HG03571 (cell line): Measurements from ENCODE around the gene CD44.
"Not testable (repeated sequence)": the region's sequence is repeated elsewhere in the genome, so short reads cannot be mapped to it uniquely, and the experiment has no call there.

Experiments used
- ATAC-seq: cut with Tn5 transposase; IDR thresholded peaks from one replicate; pipeline ENCODE4 v1.9.1; 2021; ENCODE audit not compliant: unreplicated experiment

CD44 gene

DNA sequence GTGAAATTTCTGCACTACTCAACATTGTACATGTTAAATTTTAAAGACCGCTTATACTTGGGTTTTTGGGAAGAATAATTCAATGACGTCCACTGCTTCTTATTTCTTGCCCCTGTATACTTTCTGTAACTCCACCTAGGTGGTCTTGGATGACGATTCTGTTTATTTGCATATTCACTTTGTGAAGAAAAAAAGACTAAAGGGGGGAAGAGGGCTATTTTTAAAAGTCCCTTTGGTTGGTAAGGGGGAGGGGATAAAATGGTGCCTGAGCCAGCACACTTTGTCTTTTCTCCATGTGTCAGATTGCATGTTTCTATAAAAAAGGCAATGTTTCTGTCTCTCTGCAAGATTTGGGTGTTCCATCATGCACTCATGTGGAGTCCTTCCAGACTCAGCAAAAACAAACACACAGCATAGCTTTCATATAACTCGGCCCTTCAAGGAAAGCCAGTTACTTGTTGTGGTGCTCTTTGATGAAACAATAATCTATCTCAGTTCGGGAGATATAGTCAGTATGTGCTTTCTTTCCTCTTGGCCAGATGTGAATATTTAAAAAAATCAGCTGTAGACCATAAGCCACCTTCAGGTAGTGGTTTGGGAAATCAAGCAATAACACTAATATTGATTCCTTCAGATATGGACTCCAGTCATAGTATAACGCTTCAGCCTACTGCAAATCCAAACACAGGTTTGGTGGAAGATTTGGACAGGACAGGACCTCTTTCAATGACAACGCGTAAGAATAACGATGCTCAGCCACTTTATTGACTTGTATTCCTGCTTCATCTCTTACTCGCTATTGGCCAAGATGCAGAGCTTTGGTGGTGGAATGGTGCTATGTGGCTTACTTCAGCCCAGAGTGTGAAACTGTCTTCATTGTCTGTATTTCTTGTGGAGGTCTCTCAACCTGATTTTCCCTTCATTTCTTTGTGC lies 68.8 kb downstream of the CD44 start:
- no peak for ATAC-seq

DNA sequence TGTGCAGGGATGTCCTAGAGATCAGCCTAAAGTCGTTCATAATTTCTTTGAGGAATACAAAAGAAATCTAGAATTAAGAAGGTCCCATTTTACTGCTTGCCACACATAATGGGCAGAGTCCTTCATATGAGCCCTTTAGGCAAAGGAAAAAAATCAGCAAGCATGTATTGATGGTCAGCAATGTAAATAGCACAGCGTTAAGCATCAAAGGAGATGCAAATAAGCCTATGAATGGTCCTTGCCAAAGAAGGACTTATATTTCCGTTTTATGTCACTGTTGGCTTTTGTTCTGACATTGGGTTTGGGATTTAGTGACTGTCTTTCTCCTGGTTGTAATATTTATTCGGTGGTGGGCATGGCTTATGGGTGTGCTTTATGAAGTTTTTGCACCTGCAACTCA lies 69.8 kb downstream of the CD44 start:
- ATAC-seq: no peak

GRCh38 chr11:35210876-35211546 lies 72.0 kb downstream of the CD44 start:
- no peak for ATAC-seq

DNA sequence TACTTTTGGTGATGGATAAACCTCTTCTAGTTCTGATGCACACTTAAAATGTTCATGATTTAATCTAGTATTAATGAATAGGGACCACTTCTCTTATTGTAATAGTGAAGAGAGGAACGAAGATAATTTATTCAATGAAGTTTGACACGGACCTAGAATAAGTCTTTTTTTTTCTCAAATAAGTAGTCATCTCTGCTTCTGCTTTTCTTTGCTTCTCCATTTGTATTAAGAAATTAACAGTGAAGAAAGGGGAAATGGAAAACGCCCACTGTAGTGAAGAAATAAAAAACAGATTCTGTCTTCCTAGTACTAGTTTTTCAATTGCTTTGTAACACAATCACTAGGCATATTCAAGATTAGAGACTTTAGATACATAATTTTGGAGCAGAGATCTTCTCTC lies 73.0 kb downstream of the CD44 start:
- no peak for ATAC-seq

DNA sequence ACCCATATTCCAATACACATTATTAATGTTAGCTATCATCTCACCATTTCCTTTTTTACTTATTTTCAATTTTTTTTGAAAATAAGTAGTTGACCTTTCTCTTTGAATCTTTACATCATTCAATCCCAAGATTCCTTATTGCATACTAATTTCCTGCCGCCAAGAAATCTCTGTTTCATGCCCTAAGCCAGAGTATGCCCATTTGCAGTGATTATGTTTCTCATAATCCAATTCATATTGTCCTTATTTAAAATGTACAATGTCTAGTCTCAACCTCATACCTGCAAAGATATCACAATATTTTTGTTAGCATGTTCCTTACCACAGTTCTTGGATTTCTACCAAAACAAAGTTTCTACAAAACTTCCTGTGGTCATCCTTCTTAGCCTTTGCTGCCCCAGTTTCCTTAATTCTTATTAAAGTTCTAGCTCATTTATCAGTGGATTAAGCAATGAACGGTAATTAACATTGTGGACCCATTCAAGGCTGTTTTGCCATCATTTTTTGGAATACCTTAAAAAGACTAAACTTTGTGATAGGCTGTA lies 75.3 kb downstream of the CD44 start:
- no peak for ATAC-seq

DNA sequence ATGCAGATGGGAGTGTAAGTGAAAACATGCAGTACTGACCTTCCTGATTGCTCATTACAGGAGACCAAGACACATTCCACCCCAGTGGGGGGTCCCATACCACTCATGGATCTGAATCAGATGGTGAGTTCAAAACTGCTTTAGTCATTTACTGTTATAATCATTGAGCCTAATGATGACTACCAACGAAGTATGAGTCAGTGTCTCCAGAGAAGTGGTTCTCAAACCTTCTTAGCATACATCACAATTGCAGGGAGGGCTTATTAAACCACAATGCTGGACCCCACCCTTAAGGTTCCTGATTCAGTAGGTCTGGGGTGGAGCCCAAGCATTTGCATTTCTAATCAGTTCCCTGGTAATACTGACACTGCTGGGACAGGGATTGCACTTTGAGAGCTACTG lies 75.8 kb downstream of the CD44 start:
- ATAC-seq: no peak

GRCh38 chr11:35215945-35216344 lies 77.0 kb downstream of the CD44 start:
- no peak for ATAC-seq

- ATAC-seq: no peak
Observed at GRCh38 chr11:35216962-35217678, 78.1 kb downstream of the CD44 start.

GRCh38 chr11:35218956-35219355 lies 80.0 kb downstream of the CD44 start:
- no peak for ATAC-seq

DNA sequence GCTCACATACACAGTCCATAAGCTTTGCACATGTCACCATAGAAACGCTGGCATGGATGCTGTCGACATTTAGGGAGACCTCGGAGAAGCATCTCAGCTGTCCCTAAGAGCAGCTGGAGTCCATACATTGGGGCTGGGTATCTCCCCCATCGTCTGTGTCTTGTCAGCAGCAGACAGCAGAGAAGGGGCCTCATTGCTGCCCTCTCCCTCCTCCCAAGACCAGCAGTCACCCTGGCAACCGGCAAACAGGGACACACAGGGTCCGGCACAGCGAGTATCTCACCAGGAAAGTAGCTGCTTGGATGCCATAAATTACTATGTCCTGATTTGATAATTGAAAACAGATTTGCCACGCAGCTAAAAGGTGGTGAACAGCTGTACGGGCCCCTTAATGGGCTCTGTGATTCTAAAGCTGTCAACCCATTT lies 84.4 kb downstream of the CD44 start:
- no peak for ATAC-seq

- ATAC-seq: no peak
Observed at GRCh38 chr11:35223991-35224390, 85.0 kb downstream of the CD44 start.

DNA sequence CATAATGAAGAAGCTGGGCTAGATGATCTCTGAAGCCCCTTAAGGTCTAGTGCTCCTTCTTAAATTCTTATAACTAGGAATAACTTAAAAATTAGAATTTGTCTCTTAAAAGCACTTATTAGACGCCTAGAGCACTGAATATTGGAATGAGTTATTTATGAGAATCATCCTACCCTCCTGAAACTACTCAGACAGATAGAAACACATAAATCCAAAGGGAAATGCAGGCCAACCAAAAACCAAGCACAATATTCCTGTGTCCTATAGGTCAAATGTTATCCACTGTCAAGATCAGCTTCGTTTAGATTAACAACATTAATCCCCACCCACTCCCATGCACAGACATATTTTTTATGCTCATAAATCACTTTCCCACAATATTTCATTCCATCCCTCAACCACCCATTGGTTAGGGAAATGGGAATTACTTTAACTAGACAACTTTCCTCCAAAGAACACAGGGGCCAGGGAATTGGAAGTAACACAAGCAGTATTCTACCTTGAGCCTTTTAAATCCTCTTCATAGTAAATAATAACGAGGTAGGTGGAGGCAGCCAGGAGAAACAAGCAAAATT lies 87.1 kb downstream of the CD44 start:
- ATAC-seq: no peak

DNA sequence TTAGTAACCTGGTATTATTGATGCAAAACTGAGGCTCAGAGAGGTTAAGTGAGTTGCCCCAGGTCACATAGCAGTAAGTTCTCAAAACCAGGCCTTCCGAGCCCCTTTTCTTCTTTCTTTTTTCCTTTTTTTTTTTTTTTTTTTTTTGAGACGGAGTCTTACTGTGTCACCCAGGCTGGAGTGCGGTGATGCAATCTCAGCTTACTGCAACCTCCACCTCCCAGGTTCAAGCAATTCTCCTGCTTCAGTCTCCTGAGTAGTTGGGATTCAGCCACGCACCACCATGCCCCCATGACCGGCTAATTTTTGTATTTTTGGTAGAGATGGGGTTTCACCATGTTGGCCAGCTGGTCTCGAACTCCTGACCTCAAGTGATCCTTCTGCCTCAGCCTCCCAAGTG lies 87.8 kb downstream of the CD44 start:
- ATAC-seq: not testable (repeated sequence)

DNA sequence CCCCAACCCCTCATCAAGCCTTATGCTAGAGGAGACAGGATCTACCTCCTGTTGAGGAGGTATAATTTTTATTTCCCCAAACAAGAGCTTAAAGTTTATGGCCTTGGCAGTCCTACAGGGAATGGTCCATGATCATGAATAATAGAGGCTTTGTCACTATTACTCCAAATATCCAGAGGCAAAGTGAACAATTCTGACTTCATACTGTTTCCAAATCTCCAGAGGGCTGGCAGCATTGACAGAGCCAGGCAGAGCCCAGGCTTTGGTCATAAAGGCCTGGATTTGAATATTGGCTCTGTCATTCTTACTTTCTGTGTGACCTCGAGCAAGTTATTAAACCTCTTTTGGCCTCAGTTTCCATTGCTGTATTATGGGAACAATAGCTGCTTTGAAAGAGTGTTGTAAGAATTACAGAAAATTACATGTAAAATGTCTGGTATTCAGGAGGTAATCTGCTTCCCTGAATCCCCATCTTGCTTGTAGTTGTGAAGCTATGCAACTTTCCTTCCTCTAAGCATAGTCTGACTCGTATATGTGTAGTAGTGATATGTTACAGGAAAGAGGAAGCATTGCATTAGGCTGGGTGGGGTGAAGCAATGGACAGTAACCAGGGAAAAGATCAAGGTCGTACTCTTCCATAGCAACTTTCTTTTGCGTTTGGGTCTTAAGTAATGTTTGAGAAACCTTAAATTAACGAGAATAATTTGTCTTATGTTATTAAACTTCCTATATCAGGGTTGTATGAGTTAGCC lies 88.8 kb downstream of the CD44 start:
- no peak for ATAC-seq

- no peak for ATAC-seq
Observed at GRCh38 chr11:35228328-35228725, 89.4 kb downstream of the CD44 start.

DNA sequence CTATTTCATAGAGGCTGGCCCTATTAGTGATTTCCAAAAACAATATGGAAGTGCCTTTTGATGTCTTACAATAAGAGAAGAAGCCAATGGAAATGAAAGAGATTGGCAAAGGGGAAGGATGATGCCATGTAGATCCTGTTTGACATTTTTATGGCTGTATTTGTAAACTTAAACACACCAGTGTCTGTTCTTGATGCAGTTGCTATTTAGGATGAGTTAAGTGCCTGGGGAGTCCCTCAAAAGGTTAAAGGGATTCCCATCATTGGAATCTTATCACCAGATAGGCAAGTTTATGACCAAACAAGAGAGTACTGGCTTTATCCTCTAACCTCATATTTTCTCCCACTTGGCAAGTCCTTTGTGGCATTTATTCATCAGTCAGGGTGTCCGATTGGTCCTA lies 91.4 kb downstream of the CD44 start:
- no peak for ATAC-seq

DNA sequence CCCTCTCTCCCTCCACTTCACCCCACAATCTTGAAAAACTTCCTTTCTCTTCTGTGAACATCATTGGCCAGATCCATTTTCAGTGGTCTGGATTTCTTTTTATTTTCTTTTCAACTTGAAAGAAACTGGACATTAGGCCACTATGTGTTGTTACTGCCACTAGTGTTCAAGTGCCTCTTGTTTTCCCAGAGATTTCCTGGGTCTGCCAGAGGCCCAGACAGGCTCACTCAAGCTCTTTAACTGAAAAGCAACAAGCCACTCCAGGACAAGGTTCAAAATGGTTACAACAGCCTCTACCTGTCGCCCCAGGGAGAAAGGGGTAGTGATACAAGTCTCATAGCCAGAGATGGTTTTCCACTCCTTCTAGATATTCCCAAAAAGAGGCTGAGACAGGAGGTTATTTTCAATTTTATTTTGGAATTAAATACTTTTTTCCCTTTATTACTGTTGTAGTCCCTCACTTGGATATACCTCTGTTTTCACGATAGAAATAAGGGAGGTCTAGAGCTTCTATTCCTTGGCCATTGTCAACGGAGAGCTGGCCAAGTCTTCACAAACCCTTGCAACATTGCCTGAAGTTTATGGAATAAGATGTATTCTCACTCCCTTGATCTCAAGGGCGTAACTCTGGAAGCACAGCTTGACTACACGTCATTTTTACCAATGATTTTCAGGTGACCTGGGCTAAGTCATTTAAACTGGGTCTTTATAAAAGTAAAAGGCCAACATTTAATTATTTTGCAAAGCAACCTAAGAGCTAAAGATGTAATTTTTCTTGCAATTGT lies 92.3 kb downstream of the CD44 start:
- no peak for ATAC-seq

DNA sequence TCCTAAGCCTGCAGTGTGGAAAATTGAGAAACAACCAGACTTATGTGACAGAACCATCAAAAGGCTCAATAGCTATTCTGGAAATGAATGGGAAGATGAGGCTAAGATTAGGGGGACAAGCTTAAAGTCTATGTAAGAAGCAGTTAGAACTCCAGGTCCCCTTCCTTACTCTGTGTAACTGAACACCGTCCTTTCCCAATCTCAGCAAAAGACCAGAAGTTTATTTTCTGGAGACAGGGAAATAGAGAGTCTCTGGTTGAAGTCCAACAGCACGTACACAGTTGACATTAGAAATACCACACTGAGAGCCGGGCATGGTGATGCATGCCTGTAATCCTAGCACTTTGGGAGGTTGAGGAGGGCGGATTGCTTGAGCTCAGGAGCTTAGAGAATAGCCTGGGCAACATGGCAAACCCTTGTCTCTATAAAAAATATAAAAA lies 93.9 kb downstream of the CD44 start:
- ATAC-seq: no peak

GRCh38 chr11:35233518-35233917 lies 94.5 kb downstream of the CD44 start:
- no peak for ATAC-seq
